GM18868 (cell line): ENCODE results near the gene VIPR2.

Source experiments
- ATAC-seq: cut with Tn5 transposase; IDR thresholded peaks from one replicate; pipeline ENCODE4 v1.9.1; 2021; ENCODE audit warnings: mild to moderate bottlenecking, moderate library complexity; ENCODE audit not compliant: unreplicated experiment

The VIPR2 gene

GRCh38 chr7:159158125-159158887 lies 13.6 kb upstream of the VIPR2 start:
- ATAC-seq, result no peak

GRCh38 chr7:159157714-159158113 lies 13.0 kb upstream of the VIPR2 start:
- ATAC-seq, result no peak

- no peak for ATAC-seq
Observed at GRCh38 chr7:159156436-159157245, 12.0 kb upstream of the VIPR2 start.

- ATAC-seq, result no peak
Observed at GRCh38 chr7:159155410-159155809, 10.7 kb upstream of the VIPR2 start.

GRCh38 chr7:159154243-159154642 lies 9.6 kb upstream of the VIPR2 start:
- no peak for ATAC-seq

GRCh38 chr7:159153511-159153910 lies 8.8 kb upstream of the VIPR2 start:
- ATAC-seq, result no peak

GRCh38 chr7:159152816-159153215 lies 8.1 kb upstream of the VIPR2 start:
- no peak for ATAC-seq

- ATAC-seq, result no peak
Observed at GRCh38 chr7:159151231-159151630, 6.6 kb upstream of the VIPR2 start.

GRCh38 chr7:159149488-159149887 lies 4.8 kb upstream of the VIPR2 start:
- ATAC-seq, result no peak

GRCh38 chr7:159148430-159149395 lies 4.0 kb upstream of the VIPR2 start:
- no peak for ATAC-seq

GRCh38 chr7:159147687-159148086 lies 3.0 kb upstream of the VIPR2 start:
- no peak for ATAC-seq

- no peak for ATAC-seq
Observed at GRCh38 chr7:159147246-159147645, 2.6 kb upstream of the VIPR2 start.

GRCh38 chr7:159146084-159146858 lies 1.6 kb upstream of the VIPR2 start:
- no peak for ATAC-seq

GRCh38 chr7:159145490-159145855 lies 806 bp upstream of the VIPR2 start:
- ATAC-seq, result no peak

GRCh38 chr7:159143780-159144757 lies 598 bp downstream of the VIPR2 start:
- no peak for ATAC-seq

GRCh38 chr7:159142730-159143129 lies 1.9 kb downstream of the VIPR2 start:
- no peak for ATAC-seq

GRCh38 chr7:159142199-159142598 lies 2.5 kb downstream of the VIPR2 start:
- no peak for ATAC-seq

GRCh38 chr7:159141660-159142059 lies 3.0 kb downstream of the VIPR2 start:
- no peak for ATAC-seq

GRCh38 chr7:159141167-159141566 lies 3.5 kb downstream of the VIPR2 start:
- no peak for ATAC-seq
